ENCODE measurements around the gene PARD3.

The PARD3 gene

DNA sequence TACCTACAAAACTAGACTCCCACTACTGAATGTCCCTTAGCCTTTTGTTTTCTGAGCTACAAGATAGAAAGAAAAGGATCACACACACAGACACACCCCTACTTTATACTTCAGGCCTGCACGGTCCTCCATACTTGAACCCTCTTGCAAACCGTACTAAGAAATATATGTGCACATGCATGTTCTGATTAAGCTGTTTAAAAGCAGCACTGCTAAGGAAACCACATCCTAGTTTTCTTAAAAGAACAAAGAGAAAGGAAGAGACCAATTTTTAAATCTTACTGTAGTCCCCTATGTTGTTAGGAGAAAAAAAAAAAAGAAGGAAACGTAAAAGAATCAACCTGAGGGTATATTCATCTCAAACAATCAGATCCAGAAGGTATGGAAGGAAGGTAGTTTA is 501.2 kb downstream of the PARD3 start:
- no peaks in the 10 kb centered on the region for H4K20me1 ChIP-seq (ENCODE audit: low read depth, low read length)
- TF ChIP-seq, protein P1, sequence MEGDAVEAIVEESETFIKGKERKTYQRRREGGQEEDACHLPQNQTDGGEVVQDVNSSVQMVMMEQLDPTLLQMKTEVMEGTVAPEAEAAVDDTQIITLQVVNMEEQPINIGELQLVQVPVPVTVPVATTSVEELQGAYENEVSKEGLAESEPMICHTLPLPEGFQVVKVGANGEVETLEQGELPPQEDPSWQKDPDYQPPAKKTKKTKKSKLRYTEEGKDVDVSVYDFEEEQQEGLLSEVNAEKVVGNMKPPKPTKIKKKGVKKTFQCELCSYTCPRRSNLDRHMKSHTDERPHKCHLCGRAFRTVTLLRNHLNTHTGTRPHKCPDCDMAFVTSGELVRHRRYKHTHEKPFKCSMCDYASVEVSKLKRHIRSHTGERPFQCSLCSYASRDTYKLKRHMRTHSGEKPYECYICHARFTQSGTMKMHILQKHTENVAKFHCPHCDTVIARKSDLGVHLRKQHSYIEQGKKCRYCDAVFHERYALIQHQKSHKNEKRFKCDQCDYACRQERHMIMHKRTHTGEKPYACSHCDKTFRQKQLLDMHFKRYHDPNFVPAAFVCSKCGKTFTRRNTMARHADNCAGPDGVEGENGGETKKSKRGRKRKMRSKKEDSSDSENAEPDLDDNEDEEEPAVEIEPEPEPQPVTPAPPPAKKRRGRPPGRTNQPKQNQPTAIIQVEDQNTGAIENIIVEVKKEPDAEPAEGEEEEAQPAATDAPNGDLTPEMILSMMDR (IDR thresholded peaks at IDR 0.05; ENCODE audit: insufficient read depth, low read length, poor library complexity, severe bottlenecking): no peak
- TF ChIP-seq EZH2phosphoT487 (conservative IDR thresholded peaks at IDR 0.05; ENCODE audit: low read length): no peak
- no peak overlapping the region for H2AFZ ChIP-seq (ENCODE audit: low read depth, low read length, severe bottlenecking)
- no peak overlapping the region for H3K4me2 ChIP-seq (ENCODE audit: low read depth, low read length, poor library complexity, severe bottlenecking)
- no peaks in the 10 kb centered on the region for H3K9me2 ChIP-seq (replicated peaks; ENCODE audit: insufficient read depth, low read length)
- H3K79me2 ChIP-seq (ENCODE audit: insufficient read depth, low read length): no peaks in the 10 kb centered on the region
- H3K27ac ChIP-seq (ENCODE audit: low read depth, low read length): no peak overlapping the region
- no peak overlapping the region for H3K4me3 ChIP-seq (ENCODE audit: insufficient read depth, low read length, poor library complexity, severe bottlenecking)
- no peaks in the 10 kb centered on the region for H3K27me3 ChIP-seq (ENCODE audit: low read length)
- H3K9me3 ChIP-seq (ENCODE audit: insufficient read depth, low read length): no peaks in the 10 kb centered on the region
- H3K36me3 ChIP-seq (ENCODE audit: low read length): no peaks in the 10 kb centered on the region
- no peaks in the 10 kb centered on the region for H3F3A ChIP-seq (ENCODE audit: insufficient read depth)
- H3K9ac ChIP-seq (ENCODE audit: low read length): no peak overlapping the region

DNA sequence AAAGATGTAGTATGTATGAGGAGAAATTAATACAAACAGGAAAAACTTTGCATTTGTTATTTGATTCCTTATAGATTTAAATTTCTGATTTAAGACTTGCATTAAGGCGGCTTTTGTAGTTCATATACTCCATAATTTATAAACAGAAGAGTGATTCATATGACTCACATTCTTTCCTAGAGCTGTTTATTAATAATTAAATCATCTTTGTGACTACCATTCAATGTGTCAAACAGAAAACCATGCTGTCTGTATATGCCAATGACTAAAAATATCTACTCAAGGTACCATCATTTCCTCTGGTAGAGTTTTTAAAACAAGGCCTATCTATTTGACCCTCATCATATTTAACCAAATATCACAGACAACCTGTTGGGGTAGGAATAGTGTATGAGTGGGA is 501.7 kb downstream of the PARD3 start:
- H3F3A ChIP-seq (ENCODE audit: insufficient read depth): no peaks in the 10 kb centered on the region
- H3K27ac ChIP-seq (ENCODE audit: low read depth, low read length): no peak overlapping the region
- H3K9me3 ChIP-seq (ENCODE audit: insufficient read depth, low read length): no peaks in the 10 kb centered on the region
- H3K36me3 ChIP-seq (ENCODE audit: low read length): no peaks in the 10 kb centered on the region
- H4K20me1 ChIP-seq (ENCODE audit: low read depth, low read length): no peaks in the 10 kb centered on the region
- H2AFZ ChIP-seq (ENCODE audit: low read depth, low read length, severe bottlenecking): no peak overlapping the region
- no peaks in the 10 kb centered on the region for H3K9me2 ChIP-seq (replicated peaks; ENCODE audit: insufficient read depth, low read length)
- H3K27me3 ChIP-seq (ENCODE audit: low read length): no peaks in the 10 kb centered on the region
- H3K9ac ChIP-seq (ENCODE audit: low read length): no peak overlapping the region
- H3K4me3 ChIP-seq (ENCODE audit: insufficient read depth, low read length, poor library complexity, severe bottlenecking): no peak overlapping the region
- TF ChIP-seq, protein P1 (IDR thresholded peaks at IDR 0.05; ENCODE audit: insufficient read depth, low read length, poor library complexity, severe bottlenecking): no peak
- TF ChIP-seq EZH2phosphoT487 (conservative IDR thresholded peaks at IDR 0.05; ENCODE audit: low read length): no peak
- H3K4me2 ChIP-seq (ENCODE audit: low read depth, low read length, poor library complexity, severe bottlenecking): no peak overlapping the region
- no peaks in the 10 kb centered on the region for H3K79me2 ChIP-seq (ENCODE audit: insufficient read depth, low read length)

DNA sequence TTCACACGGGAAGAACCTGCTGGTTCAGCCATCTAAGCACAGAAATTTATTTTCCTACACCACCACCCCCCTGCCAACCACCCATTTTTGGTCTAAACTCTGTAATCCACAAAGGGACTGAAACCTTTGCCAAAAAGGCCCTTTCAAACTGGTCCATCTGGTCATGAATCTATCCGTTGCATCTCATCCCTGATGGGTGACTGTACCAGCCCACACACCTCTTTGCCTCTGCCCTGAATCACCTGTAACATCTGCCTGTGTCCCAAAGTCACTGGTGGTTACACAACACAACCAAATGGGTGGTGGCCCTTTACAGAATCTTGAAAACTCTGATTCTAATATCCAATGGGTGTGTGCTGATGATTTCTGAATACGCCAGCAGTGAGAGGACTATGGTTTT is 503.4 kb downstream of the PARD3 start:
- H3K79me2 ChIP-seq (ENCODE audit: insufficient read depth, low read length): no peaks in the 10 kb centered on the region
- no peaks in the 10 kb centered on the region for H3K36me3 ChIP-seq (ENCODE audit: low read length)
- TF ChIP-seq EZH2phosphoT487 (conservative IDR thresholded peaks at IDR 0.05; ENCODE audit: low read length): no peak
- TF ChIP-seq, protein P1 (IDR thresholded peaks at IDR 0.05; ENCODE audit: insufficient read depth, low read length, poor library complexity, severe bottlenecking): no peak
- H3K9me2 ChIP-seq (replicated peaks; ENCODE audit: insufficient read depth, low read length): no peaks in the 10 kb centered on the region
- no peak overlapping the region for H3K4me3 ChIP-seq (ENCODE audit: insufficient read depth, low read length, poor library complexity, severe bottlenecking)
- no peaks in the 10 kb centered on the region for H4K20me1 ChIP-seq (ENCODE audit: low read depth, low read length)
- no peaks in the 10 kb centered on the region for H3K27me3 ChIP-seq (ENCODE audit: low read length)
- H3F3A ChIP-seq (ENCODE audit: insufficient read depth): no peaks in the 10 kb centered on the region
- no peaks in the 10 kb centered on the region for H3K9me3 ChIP-seq (ENCODE audit: insufficient read depth, low read length)
- H3K9ac ChIP-seq (ENCODE audit: low read length): no peak overlapping the region
- no peak overlapping the region for H2AFZ ChIP-seq (ENCODE audit: low read depth, low read length, severe bottlenecking)
- no peak overlapping the region for H3K27ac ChIP-seq (ENCODE audit: low read depth, low read length)
- H3K4me2 ChIP-seq (ENCODE audit: low read depth, low read length, poor library complexity, severe bottlenecking): no peak overlapping the region
